HG02759 (cell line): ENCODE data around the gene UPK3BL1.
"Not testable (repeated sequence)": the region's sequence is repeated elsewhere in the genome, so short reads cannot be mapped to it uniquely, and the experiment has no call there.

ENCODE experiments used
- ATAC-seq: cut with Tn5 transposase; IDR thresholded peaks from one replicate; pipeline ENCODE4 v1.9.1; 2021; ENCODE audit warnings: mild to moderate bottlenecking, moderate library complexity; ENCODE audit not compliant: unreplicated experiment

UPK3BL1 gene

DNA sequence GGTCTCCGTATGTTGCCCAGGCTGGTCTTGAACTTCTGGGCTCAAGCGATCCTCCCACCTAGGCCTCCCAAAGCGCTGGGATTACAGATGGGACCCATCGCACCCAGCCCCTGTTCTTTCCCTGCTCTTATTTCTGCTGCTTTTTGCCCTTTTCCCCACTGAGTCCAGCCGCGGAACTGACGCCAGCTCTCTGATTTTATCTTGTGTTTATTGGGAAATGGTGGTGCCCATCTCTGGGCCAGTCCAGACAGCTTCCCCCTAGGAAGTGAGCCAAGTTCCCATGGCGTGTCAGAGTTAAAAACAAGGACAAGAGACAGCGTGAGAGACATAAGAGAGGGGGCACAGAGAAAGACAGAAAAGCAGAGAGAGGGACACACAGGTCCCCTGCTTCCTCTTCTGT, 12.0 kb downstream of the UPK3BL1 start:
- ATAC-seq, result not testable (repeated sequence)

DNA sequence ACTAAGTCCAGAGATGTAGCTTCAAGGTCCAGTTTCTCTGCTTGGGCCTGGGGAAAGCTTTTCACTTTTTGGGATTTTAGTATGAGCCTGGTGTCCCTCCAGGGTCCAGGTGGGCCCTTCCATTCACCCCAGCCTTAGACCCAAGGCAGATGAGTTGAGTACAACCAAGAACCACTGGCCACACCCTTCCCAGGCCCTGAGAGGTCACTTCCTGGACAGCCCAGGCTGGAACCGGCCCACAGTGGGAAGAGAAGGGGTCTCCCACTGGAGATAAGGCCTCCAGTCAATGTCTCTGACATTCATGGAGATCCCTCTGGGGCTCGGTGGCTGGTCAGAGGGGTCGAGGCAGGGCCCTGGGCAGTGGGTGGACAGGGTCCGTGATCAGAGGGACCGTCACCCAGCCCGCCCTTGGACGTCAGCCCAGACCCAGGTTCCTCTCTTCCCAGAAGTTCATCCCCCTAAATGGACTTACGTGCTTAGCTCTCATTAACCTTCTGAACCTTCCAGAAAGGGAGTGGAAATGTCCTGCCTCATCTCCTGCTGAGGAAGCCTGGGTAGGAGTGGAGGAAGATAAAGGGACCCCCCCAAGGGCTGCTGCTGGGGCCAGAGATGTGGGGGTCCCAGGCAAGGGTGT, 15.2 kb downstream of the UPK3BL1 start:
- ATAC-seq, result not testable (repeated sequence)

DNA sequence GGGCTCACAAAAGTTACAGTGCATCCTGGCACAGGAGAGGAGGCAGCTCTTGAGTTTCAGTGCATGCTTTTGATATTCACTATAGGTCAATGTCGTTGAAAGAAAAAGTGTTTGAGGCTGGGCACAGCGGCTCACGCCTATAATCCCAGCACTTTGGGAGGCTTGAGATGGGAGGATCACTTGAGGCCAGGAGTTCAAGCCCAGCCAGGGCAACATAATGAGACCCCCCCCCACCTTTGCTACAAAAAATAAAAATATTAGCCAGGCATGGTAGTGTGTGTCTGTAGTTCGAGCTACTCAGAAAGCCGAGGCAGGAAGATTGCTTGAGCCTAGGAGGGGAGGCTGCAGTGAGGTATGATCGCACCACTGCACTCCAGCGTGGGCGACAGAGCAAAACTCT, 24.5 kb downstream of the UPK3BL1 start:
- ATAC-seq, result not testable (repeated sequence)

DNA sequence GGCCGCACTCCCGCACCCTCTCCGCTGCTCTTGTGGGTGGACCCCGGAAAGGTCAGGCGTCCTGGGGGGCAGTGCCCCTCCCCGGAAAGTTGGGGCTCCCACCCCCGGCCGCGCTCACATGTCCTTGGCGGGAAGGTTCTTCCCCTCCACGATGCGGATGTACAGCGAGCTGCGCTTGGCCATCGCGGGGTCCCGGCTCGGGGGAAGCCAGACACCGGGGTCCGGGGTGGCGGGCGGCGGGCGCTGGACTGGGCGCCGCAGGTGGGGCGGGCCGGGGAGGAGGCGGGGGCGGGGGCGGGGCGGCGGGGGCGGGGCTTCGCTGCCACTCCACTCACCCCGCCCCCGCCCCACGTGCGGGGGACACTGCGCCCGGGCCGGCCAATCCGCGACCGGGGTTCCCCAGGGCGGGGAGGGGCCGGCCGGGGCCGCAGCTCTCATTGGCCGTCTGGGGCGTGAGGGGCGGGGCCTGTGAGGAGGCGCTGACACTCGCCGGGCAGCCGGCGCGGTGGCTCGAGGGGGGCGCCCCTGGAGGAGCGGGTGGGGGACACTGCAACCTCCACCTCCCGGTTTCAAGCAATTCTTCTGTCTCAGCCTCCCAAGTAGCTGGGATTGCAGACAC, 26.0 kb downstream of the UPK3BL1 start, which contains the start of gene RASA4:
Gene RASA4, minus strand, starts transcription at position 250 of the 619 bp plus-strand sequence. Its CDS starts 67 bp downstream, at position 183.
- ATAC-seq, result peak; percentile 81

DNA sequence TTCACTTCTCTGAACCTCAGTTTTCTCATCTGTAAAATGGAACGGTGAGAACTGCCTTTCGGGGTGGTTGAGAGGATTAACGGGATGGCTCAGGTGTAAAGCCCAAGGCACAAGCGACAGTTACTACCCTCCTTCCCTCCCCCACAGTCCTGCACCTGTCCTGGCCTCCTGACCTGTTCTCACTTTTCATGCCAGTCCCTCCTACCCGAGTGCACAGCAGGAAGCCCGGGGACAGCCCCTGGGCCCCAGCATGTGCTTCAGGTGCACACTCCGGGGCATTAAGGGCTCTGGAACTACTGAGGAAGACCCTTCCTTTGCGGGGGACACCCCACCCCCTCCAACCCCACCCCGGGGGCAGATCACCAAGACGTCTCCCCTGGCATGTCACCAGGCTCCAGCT, 26.7 kb downstream of the UPK3BL1 start:
- not testable (repeated sequence) for ATAC-seq

DNA sequence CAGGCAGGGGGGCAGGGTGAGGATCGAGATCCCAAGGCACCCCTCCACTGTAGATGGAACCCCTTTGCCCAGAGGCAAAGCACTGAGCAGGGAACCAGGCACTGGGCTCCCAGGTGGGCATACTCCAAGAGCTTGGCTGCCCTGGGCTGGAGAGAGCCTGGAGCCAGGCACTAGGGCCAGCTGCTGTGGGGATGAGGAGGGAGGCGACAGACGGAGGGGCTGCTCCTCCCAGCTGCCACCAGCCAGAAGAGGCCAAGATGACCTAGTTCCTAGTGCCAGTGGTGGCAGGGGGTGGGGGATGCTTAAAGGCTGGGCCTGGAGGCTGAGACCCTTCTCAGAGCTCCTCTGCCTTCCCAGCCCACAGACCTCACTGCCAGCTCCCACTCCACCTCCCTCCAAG, 27.7 kb downstream of the UPK3BL1 start:
- not testable (repeated sequence) for ATAC-seq

DNA sequence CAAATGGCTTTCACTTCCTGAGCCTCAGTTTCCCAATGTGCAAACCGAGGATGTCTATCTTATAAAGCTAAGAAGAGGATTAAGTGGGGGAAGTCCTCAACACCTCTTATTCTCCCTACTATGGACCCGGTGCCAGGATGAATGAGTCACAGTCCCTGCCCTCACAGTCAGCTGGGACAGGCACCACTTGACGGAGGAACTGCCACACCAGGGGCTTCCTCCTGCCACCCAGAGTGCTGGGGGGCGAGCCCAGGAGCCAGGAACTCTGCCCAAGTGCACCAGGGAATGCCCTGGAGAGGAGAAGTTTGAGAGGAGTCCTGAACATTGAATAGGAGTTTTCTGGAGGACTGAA, 28.3 kb downstream of the UPK3BL1 start:
- ATAC-seq, result peak; percentile 23

DNA sequence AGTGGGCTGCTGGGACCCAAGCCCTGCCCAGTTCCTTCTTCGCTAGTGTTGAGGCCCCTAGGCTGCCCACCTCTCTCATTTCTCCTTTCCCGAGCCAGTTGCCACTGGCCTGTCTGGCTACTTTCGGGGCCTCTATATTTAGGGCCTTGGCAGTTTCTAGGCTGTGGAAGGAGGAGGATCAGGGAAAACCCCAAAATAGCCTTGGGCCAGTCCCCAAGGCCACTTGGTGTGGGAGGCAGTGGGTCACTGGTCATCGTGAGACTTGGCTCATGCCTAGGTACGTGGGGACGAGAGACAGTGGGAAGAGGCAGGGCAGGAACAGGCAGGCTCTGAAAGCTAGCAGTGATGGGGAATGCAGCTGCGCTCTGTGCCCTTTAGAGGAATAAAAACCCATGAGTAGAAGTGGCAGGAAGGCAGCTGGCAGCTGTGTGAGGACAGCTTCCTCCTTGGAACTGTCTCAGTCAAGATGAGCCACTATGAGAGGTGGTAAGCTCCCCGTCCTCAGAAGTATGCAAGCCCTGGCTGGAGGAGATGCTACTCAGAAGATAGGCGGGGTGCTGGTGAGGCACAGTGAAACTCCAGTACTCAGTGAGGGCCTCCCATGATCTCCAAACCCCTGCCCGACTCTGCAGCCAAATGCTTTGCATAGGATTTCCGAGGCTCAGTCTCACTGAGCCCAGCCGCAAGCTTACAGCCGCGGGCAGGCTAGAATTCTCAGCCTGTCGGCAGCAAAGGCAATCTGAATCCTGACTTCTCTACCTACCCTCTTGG, 28.8 kb downstream of the UPK3BL1 start:
- peak; percentile 71 for ATAC-seq

DNA sequence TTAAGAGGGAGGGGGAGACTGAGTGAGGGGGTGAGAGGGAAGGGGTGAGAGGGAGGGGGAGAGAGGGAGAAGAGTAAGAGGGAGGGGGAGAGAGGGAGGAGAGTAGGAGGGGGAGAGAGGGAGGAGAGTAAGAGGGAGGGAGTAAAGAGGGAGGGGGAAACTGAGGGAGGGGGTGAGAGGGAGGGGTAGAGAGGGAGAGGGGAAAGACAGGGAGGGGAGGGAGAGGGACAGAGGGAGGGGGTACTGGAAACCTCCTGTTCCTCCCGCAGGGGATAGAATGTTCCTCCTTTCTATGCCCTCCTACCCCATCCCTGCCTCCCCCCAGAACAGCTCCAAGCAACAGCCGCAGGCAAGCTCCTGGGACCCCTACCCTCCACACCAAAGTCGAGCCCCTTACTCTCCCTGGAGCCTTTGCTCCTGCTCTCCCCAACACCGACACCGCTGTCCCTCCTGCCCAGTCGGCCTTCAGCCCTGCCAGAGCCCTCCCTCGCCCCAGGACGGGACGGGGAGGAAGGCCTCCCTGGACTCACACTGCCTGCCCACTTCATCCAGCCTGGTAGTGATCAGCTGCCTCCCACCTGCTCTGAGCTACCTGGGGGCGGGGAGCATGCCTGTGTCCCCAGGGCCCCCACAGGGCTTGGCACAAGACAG, 30.8 kb downstream of the UPK3BL1 start:
- ATAC-seq, result not testable (repeated sequence)

DNA sequence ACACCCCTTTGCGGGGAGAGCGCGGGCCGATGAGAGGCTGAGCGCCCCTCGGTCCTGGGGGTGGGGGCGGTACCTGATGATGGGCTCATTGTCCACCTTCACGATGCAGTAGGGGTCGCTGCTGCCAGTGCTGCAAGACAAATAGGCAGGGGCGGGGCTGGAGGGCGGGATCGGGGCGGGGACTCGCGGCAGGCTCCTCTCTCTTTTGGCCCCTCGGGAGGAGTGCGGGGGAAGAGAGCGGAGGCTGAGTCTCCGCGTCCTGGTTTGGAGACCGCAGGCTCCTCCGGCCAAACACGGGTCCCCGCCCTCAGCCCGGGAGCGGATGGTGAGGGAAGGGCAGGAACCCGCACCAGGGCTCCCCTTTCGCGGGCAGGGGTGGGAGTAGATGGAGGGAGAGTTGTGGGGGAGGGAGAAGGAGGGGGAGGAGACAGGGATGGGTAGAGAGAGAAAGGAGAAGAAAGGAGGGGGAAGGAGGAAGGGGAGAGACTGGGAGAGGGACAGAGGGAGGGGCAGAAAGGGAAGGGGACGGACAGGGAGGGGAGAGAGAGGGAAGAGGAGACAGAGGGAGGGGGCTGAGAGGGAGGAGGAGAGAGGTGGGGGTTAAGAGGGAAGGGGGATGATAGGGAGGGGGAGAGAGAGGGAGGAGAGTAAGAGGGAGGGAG, 31.4 kb downstream of the UPK3BL1 start:
- peak; percentile 49 for ATAC-seq

DNA sequence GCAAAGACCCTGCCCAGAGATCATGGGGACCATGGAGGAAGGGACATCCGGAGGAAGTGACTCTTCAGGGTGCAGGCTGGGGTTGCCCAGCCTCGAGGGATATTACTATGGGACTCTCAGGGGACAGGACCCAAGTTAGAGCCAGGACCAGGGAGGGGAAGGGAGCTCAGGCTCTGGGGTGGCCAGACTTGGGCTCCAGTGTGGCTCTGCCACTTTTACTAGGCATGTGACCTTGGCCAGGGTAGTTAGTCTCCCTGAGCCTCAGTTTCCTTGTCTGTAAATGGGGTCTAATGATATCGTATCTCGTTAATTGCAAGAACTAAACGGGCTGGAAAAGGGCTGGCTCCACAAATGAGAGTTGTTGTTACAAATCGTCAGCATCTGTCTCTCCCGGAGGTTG, 32.1 kb downstream of the UPK3BL1 start:
- not testable (repeated sequence) for ATAC-seq

DNA sequence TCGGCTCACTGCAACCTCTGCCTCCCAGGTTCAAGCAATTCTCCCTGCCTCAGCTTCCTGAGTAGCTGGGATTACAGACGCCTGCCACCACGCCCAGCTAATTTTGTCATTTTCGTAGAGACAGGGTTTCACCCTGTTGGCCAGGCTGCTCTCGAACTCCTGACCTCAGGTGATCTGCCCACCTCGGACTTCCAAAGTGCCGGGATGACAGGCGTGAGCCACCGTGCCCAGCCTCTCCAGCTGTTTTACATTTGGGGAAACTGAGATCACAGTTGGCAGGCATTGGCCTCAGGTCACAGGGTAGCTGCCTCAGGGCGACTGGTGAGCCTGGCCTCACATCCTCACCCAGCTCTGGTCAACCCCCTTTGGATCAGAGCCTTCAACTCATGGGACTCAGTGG, 32.9 kb downstream of the UPK3BL1 start:
- ATAC-seq, result not testable (repeated sequence)

DNA sequence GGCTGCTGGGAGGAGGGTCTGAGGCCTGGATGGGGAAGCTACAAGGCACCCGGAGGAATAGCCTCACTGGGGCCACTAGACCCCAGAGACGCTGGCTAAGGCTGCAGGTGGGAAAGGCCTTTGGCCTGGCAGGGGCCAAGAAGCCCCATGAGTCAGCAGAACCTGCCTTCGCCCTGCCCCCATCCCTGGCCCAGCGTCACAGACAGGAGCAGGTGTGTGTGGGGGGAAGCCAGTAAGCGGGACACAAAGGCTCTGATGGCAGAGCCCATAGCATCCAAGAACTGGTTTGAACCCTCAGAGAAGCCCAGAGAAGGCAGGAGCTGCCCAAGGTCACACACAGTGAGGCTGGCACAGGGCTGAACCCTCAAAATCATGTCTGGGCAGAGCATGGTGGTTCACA, 35.7 kb downstream of the UPK3BL1 start:
- ATAC-seq, result not testable (repeated sequence)

DNA sequence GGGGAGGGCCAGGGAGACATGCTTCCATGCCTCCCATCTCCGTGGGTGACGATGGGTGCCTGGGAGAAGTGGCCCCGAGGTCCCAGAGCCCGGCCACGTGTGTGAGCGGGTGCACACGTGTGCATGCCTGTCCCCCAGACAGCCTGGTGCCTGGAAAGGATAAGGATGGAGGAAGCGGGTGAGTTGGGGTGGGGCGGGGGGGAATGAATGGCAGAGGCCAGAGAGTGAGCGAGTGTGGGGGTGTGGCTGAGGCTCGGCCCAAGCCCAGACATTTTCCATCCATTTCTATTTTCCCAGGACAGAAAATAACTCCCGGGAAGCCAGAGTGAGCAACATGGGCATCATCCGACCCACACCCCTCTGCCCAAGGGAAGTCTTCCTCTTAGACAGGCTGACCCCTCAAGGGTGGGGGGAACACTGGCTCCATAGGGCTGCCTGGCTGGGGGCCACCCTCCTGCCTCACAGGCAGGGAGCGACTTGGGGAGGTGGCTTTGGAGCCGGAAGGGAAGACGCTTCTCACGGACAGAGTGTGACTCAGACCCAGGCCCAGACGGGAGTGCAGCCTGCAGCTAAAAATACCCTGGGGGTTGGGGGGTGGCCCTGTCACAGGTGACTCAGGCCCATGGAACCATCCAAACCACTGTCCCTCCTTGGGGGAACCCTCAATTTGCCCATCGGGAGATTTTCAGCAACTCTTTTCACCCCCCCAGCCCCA, 38.0 kb downstream of the UPK3BL1 start:
- ATAC-seq, result not testable (repeated sequence)

DNA sequence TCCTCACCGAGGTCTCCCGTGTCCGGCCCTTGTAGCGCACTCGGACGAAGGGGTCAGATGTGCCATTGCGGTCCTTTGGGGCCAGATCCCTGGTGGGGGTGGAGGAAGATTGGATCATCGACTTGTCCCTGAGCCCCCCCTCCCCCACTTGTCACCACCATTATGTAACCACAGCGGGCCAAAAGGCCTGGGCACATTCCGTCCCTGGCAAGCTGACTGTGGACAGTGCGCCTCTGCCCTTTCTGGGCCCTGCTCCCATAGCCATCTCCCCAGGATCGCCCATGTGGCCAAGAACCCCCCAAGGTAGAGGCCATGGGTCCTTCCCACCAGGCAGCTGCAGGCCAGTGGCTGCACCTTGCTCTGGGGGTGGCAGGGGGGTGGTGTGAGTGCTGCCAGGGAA, 40.3 kb downstream of the UPK3BL1 start:
- ATAC-seq, result not testable (repeated sequence)

DNA sequence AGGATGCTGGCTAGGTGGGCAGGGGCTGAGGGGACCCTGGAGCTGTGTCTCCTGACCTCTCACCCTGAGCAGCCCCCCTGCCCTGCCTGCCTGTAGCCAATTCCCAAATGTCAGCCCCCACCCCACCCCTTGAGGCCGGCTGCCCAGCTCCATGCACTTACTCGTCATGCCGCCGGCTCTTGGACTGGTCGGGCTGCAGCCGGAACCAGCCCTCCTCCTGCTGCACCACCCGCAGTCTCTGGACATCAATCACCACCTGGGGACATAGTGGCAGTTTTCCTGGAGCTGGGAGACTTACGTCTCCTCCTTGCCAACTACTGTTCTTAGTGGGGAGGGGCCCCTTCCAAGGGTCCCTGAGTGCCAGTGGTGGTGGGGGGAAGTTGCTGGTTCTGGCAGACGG, 42.9 kb downstream of the UPK3BL1 start:
- not testable (repeated sequence) for ATAC-seq

DNA sequence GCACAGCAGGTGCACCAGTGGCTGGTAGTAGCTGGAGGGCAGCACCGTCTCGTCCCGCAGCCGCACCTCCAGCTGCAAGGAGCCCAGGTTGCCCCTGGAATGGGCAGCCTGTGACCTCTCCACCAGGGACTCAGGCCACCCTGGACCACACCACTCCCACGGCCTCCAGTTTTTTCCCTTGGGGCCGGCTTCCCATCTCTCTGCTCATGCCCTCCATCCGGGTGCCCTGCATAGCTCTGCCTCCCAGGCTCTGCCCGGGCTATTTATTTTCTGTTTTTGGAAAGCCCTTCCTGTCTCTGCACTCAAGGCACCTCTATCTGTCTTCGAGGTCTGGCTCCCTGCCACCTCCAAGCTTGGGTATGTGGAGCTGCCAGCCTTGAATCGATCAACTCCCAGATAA, 46.6 kb downstream of the UPK3BL1 start:
- not testable (repeated sequence) for ATAC-seq

DNA sequence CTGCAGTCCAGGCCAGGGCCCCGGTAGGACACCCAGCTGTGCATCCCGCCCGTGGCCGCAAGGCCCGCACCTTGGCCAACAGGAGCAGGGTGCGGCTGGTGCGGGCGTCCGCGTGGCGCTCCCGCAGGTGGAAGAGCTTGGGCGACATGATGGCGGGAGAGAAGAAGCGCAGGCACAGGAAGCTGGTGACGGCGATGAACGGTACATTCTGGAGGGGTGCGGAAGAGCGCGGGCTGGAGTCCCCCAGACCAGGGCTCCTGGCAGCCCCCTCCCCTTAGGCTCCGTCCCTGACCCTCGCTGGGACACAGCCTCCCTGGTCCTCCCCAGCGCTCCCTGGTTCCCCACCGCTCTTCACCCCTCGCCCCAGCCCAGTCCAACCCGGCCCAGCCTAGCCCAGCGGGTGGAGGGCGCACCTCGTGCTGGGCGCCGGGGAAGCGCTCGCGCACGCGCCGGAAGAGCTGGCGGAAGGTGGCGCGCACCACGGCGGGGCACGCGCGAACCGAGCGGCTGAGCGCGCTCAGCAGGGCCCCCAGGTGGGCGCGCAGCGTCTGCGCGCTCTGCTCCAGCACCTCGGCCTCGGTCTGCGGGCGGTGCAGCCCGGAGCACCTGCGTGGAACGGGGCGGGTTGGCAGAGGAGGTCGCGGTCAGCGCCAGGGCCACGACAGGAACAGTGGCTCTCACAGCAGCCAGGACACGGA, 48.8 kb downstream of the UPK3BL1 start:
- peak; percentile 75 for ATAC-seq

DNA sequence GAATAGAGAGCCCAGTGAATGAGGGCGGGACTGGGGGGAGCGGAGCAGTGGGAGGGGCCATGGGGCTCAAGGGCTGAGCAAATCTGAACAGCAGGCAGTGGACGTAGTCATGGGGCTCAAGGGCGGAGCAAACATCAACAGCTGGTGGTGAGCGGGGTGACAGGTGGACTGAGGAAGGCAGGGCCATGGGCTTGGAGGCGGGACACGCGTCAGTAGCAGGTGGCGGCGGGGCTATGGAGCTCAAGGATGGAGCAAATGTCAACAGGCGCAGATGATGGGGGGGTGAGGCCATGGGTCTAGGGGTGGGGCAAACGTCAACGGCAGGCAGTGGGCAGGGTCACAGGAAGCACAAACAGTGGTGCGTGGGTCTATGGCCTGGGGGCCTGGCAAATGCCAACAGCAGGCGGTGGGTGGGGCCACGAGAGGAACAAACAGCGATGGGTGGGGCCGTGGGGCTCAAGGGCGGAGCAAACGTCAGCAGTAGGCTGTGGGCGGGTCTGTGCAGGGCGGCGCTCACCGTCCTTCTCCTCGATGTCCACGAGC, 50.0 kb downstream of the UPK3BL1 start:
- ATAC-seq, result peak; percentile 54
